ENCODE data around the gene KMT2B.

Gene KMT2B

DNA sequence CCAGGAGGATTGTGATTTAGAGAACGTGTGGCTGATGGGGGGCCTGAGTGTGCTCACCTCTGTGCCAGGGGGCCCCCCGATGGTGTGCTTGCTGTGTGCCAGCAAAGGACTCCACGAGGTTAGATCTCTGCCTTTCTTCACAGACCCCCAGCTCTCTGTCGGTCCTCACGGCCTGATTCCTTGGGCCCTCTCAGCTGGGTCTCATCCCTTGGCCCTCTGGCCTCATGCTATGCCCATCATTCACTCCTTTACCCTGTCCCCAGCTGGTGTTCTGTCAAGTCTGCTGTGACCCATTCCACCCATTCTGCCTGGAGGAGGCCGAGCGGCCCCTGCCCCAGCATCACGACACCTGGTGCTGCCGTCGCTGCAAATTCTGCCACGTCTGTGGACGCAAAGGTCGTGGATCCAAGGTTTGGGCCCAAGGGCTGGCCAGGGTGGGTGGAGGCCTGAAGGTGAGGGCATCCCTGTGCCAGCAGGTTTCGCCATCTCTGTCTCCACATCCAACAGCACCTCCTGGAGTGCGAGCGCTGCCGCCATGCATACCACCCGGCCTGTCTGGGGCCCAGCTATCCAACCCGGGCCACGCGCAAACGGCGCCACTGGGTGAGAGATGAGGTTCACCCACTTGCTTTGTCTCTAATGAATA, 7.5 kb downstream of the KMT2B start:
- DNase-seq: no peak

DNA sequence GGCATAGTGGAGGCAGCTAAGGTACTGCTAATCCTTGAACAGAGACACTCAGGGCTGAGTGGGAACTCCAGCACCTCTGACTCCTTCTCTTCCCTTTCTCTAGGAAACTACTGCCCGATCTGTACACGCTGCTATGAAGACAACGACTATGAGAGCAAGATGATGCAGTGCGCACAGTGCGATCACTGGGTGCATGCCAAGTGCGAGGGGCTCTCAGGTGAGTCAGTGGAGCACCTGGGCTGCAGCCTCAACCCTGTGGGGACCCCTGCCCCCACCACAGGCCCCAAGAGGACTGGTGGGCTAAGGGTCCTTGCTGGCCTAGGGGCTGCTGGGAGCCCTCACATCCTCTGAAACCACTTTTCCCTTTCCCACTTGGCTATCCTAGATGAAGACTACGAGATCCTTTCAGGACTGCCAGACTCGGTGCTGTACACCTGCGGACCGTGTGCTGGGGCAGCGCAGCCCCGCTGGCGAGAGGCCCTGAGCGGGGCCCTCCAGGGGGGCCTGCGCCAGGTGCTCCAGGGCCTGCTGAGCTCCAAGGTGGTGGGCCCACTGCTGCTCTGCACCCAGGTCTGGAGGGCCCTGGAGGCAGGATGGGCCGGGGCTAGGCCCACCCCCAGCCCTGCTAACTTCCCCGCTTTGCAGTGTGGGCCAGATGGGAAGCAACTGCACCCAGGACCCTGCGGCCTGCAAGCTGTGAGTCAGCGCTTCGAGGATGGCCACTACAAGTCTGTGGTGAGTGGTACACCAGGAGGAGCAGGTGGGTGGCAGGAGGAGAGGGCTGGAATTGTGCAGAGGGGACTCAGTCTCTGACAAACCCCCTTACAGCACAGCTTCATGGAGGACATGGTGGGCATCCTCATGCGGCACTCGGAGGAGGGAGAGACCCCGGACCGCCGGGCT, 9.5 kb downstream of the KMT2B start:
- DNase-seq: no peak

DNA sequence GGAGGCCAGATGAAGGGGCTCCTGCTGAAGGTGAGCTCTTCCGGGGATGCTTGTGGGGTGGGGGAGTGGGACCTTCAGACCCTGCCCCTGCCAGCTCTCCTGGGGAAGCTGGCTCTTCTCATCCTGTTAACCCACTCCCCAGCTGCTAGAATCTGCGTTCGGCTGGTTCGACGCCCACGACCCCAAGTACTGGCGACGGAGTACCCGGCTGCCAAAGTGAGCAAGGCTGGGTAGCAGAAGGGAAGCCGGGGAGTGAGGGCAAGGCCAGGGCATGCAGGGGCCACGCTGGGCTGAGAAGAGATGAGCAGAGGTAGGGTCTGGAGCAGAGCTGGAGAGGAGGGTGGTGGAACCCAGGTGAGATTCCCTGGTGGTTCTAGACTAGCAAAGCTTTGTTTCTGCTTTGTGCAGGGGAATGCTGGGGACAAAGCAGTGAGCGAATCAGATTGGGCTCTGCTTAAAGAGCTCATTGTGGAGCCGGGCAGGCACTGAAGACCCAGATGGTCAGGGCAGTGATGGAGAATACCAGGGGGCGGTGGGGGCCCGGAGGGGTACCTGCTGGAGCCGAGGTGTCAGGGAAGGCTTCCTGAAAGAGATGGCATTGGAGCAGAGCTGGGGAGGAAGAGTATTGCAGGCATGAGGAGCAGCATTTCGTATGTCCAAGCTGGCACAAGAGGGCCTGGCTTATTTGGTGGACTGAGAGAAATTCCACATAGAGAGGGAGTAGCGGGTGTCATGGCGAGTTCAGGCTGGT, 10.3 kb downstream of the KMT2B start:
- DNase-seq: no peak

DNA sequence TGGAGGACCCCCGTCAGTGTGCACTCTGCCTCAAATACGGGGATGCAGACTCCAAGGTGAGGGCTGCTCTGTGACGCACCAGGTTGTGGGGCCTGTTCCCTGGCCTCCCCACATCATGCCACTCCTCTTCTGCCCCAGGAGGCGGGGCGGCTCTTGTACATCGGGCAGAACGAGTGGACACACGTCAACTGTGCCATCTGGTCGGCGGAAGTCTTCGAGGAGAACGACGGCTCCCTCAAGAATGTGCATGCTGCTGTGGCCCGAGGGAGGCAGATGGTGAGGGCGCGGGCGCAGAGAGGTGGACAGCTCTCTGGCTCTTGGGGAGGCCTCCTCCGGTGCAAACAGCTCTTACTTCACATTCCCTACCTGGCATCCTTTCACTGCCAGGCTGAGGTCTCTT, 11.2 kb downstream of the KMT2B start:
- DNase-seq: no peak

DNA sequence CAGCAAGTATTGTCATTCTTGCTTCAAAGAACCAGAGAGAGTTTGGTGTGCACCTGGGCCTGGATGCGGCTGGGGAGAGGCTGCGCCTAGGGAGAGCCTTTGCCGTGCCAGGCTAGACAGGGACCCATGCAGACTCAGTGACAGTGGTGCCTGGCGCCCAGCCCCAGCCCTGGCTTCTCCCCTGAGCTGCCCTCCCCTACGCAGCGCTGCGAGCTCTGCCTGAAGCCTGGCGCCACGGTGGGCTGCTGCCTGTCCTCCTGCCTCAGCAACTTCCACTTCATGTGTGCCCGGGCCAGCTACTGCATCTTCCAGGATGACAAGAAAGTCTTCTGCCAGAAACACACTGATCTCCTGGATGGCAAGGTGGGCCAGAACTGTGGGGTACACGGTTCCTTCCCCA, 12.0 kb downstream of the KMT2B start:
- no peak for DNase-seq

DNA sequence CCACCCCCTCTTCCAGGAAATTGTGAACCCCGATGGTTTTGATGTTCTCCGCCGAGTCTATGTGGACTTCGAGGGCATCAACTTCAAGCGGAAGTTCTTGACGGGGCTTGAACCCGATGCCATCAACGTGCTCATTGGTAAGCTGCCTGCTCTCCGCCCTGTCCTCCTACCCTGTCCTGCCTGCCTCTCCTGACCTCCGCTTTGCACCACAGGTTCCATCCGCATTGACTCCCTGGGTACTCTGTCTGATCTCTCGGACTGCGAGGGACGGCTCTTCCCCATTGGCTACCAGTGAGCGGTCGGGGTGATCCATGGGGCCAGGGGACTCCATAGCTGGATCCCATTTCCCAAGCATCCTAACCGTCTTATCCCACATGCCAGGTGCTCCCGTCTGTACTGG, 12.5 kb downstream of the KMT2B start:
- DNase-seq: no peak

DNA sequence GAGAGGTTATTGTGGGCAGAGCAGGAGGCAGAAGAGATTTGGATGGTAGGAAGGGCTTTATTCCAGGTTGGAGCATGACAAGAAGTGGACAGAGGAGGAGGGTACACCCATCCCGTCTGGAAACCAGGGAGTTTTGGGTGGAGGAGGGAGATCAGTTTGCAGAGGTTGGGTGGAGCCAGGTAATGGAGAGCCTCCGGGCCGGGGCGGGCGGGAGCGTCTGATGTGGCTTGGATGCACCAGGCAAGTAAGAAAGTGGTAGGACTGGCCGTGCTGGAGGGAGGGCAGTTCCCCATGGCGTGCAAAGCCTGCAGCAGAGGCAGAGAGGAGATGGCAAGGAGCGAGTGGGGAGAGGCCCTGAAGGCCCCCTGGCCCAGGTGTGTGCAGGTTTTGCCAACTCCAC, 13.6 kb downstream of the KMT2B start:
- DNase-seq: no peak

DNA sequence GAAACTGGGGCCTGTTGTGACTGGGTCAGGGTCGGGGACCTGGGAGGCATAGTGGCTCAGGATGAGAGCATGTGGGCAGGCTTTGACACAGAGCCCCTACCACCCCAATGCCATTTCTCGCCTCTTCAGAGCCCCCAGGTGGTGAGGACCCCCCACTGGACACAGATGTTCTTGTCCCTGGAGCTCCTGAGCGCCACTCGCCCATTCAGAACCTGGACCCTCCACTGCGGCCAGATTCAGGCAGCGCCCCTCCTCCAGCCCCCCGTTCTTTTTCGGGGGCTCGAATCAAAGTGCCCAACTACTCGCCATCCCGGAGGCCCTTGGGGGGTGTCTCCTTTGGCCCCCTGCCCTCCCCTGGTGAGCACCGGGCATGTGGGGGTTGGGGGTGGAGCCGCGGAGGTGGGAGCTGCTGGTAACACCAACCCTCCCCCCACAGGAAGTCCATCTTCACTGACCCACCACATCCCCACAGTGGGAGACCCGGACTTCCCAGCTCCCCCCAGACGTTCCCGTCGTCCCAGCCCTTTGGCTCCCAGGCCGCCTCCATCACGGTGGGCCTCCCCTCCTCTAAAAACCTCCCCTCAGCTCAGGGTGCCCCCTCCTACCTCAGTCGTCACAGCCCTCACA, 14.1 kb downstream of the KMT2B start:
- no peak for DNase-seq

DNA sequence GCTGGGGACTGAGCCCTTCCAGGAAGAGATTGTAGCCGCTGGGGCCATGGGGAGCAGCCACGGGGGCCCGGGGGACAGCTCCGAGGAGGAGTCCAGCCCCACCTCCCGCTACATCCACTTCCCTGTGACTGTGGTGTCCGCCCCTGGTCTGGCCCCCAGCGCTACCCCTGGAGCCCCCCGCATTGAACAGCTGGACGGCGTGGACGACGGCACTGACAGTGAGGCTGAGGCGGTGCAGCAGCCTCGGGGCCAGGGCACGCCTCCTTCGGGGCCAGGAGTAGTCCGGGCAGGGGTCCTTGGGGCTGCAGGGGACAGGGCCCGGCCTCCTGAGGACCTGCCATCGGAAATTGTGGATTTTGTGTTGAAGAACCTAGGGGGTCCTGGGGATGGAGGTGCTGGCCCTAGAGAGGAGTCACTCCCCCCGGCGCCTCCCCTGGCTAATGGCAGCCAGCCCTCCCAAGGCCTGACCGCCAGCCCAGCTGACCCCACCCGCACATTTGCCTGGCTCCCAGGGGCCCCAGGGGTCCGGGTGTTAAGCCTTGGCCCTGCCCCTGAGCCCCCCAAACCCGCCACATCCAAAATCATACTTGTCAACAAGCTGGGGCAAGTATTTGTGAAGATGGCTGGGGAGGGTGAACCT, 14.9 kb downstream of the KMT2B start:
- no peak for DNase-seq

DNA sequence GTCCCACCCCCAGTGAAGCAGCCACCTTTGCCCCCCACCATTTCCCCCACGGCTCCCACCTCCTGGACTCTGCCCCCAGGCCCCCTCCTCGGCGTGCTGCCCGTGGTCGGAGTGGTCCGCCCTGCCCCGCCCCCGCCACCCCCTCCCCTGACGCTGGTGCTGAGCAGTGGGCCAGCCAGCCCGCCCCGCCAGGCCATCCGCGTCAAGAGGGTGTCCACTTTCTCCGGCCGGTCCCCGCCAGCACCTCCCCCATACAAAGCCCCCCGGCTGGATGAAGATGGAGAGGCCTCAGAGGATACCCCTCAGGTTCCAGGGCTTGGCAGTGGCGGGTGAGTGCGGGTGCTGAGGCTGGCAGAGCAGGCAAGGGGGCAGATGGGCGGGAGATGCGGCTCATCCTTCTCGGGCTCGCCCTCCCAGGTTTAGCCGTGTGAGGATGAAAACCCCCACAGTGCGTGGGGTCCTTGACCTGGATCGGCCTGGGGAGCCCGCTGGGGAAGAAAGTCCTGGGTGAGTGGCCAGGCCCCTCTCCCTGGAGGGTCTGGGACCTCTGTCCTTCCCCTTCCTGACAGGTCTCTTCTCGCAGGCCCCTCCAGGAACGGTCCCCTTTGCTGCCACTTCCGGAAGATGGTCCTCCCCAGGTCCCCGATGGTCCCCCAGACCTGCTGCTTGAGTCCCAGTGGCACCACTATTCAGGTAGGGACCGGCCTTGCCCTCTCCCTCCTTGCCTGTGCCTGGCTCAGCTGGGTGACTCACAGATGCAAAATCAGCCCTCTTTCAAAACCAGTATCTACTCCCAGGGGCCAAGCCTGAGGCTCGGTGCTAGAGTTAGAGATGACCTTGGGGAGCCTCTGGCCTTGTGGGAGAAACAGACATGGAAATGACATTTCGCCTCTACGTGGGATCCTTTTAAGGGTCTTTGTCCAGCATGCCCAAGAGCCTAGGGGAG, 15.7 kb downstream of the KMT2B start:
- no peak for DNase-seq

DNA sequence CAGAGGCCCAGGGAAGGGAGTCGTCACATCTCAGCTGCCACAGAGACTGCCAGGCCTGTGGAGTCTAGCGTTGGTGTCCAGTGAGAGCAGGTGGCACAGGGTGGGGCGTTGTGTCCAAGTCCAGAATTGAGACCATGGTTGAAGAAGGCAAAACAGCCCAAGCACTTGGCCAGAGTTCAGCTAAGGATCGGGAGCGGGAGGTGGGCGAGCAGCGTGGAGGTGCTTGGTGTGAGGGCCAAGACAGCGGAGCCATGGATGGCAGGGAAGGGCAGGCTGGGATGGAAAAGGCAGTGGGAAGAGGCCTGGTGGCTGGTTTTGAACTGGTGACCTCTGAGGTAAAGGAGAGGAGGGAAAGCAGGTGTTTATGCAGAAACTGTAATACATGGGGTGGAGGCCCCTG, 16.5 kb downstream of the KMT2B start:
- DNase-seq: no peak

DNA sequence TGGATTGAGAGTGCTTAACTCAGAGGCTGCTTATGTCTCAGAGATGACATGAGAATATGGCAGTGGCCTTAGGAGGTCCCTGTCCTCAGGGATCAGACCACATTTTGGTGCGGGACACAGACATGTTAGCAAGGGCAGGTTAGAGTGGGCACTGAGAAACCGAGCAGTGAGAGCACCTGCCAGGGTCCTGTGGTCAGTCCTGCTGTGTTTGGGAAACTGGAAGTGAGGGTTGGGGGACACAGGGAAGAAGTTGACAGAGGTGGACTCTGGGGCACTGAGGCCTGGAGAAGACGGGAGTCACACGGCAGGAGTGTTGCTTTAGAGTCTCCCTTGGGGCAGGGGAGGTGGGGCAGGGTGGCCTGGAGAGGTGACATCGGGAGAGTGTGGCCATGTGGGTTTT, 17.1 kb downstream of the KMT2B start:
- no peak for DNase-seq

DNA sequence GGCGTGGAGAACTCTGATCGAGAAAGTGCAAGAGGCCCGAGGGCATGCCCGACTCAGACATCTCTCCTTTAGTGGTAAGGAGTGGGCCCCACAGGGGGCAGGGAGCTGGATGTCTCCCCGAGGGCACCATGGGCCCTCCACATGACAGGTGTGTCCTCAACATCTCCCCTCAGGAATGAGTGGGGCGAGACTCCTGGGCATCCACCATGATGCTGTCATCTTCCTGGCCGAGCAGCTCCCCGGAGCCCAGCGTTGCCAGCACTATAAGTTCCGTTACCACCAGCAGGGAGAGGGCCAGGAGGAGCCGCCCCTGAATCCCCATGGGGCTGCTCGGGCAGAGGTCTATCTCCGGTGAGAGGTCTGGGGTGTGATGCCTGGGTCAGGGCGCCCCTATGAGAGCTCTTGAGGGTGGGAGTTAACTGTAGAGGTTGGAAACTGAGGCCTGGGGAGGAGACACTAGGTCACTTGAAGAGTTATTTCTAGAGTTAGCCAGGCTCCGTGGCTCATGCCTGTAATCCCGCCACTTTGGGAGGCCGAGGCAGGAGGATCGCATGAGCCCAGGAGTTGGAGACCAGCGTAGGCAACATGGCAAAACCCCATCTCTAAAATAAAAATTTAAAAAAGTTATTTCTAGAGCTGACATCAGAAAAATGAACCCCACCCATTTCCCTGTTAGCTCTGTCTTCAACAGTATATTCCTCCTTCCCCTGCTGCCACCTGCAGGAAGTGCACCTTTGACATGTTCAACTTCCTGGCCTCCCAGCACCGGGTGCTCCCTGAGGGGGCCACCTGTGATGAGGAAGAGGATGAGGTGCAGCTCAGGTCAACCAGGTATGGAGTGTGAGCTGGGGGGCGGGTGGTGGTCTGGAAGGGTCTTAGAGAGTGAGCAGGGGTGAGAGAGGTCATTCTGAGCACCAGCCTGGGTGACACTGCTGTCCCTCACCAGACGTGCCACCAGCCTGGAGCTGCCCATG, 19.4 kb downstream of the KMT2B start:
- no peak for DNase-seq

DNA sequence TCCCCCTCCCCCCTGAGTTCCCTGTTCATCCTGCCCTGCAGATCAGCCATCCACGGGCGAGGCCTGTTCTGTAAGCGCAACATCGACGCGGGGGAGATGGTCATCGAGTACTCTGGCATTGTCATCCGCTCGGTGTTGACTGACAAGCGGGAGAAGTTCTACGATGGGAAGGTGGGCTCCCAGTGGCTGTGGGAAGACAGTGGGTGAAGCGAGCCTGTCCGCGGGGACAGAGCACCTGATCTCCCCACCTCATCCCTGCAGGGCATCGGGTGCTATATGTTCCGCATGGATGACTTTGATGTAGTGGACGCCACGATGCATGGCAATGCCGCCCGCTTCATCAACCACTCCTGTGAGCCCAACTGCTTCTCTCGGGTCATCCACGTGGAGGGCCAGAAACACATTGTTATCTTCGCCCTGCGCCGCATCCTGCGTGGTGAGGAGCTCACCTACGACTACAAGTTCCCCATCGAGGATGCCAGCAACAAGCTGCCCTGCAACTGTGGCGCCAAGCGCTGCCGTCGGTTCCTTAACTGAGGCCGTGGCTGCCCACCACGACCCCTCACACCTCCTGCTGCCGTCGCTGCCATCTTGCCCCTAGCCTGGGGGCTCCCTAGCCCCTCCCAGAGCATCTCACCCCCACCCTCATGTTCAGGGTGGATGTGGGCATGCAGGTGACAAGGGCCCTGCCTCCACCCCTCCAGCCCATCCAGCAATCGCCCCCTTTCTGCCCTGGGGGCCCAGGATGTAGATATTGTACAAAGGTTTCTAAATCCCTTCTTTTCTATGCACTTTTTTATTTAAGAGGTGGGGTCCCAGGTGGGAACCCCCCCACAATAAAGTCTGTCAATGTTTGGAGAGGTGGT, 20.5 kb downstream of the KMT2B start:
- no peak for DNase-seq

DNA sequence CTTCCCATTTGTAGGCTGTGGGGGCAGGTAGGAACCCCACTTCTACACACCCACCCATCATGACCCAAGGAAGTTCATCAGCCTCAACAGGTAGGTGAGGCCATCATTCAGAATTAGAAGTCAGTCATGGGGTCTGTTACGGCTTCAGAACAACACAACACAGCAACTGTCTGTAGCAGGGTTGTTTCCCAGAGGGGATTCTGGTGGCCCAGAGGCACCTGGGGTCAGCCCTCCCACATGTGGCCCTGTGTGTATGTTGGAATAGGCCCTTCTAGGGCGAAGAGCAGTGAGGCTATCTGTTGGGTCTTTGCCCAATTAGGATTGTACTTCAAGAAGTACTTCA, 21.1 kb downstream of the KMT2B start:
- DNase-seq: no peak

DNA sequence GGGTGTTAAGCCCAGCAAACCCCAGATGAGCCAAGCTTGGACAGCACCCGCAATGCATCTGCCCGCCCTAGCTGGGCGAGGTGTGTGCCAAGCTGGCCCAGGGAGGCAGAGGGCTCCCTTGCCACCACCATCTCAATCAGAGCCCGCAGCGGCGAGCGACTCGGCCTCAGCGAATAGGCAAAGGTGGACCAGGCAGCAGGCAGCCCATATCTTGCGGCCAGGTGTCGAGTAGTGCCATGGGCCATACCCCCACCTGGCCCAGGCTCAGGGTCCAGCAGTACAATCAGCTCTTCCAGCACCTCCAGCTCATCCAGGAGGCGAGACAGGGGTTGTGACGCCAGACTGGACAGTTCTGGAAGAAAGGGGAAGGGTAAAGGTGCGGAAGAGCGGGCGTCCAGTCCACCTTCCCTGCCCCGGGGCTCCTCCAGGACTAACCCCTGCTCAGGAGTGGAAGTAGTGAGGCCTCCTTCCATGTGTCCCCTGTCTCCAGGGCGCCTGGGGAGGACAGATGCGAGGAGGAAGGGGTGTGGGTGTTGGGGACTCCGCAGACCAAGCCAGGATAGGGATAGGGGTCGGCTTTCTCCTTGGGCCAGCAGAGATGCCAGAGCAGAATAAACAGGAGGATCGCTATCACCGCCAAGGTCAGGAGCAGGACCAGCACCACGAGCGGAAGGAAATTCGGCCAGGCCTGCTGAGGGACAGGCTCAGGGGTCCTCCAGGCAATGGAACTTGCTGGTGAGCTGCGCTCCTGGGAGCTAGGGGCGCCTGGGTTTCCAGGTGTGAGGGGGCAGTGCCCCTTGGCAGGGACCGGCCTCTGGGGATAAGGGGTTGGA, 21.7 kb downstream of the KMT2B start:
- no peak for DNase-seq

DNA sequence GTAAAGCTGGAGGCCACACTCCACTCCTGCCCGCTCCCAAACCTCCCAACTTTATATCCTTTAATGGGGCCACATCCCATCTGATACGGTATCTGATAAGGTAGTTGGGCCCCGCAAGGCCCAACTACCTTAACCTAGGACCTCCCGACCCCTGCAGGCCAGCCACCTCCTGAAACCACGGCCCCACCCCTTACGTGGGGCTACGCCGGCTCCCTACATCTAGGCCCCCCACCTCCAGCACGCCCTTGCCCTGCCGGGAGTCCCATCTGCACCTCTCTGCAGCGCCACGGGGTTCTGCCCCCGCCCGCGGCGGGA, 22.3 kb downstream of the KMT2B start:
- DNase-seq: no peak

DNA sequence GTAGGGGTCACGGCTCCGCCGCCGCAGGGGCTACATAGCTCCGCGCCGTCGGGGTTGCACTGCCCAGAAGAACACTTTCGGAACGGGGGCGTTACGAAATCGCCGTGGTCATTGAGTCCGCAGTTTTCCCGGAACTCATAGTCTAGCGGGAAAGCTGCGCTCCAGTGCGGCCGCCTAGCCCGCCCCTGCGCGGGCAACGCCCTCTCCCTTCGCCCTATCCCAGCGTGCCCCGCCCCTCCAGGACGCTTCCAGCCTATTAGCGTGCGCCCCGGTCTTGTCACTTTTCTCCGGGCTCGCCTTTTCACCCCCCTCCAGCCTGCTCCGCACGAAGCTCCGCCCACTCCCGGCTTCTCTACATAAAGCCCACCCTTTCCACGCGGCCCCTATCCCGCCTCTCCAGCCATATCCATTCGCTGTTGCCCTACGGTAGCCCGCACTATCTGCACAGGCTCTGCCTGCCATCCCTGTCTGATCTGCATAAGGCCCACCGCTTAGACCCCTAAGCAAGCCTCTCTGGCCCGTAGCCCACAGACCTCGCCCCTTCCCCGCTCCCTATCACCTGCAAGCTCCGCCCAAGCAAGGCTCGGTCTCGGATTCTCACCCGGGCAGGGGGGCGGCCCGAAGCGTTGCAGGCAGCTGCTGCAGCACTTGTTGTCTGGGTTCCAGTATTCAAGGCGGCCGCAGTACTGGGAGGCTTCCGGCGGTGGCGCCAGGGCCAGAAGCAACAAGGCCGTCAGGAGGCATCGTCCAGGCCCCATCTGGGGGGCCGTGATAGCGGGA, 22.8 kb downstream of the KMT2B start:
- DNase-seq: peak; percentile 82
